Stimulated activated effector memory CD8-positive, alpha-beta T cell treated with anti-CD3 and anti-CD28 coated beads, Interleukin-12 subunit alpha, Interleukin-12 subunit beta, amount 100 ng/mL, for 72 hours (primary cell): ENCODE measurements around the gene TRMT61A.
"Not testable (repeated sequence)": the region's sequence is repeated elsewhere in the genome, so short reads cannot be mapped to it uniquely, and the experiment has no call there.

Experiments
- ATAC-seq: fragments of 150-1000 bp; cut with Tn5 transposase; 2 replicates; pipeline ENCODE4 v1.10.0; 2021
- DNase-seq, 2 donors: peaks; one replicate each; pipeline ENCODE4 v3.0.0; 2021 to 2022; ENCODE audit warnings: low spot score in 2 of 2
- H3K27ac Mint-ChIP-seq: one replicate; pipeline ENCODE4 v1.8.0; 2022; ENCODE audit warnings: mild to moderate bottlenecking, mixed read lengths
- H3K36me3 Mint-ChIP-seq: one replicate; pipeline ENCODE4 v1.8.0; 2022; ENCODE audit warnings: mild to moderate bottlenecking, mixed read lengths
- H3K4me1 Mint-ChIP-seq: one replicate; pipeline ENCODE4 v1.8.0; 2022; ENCODE audit warnings: mixed read lengths
- H3K4me3 Mint-ChIP-seq: one replicate; pipeline ENCODE4 v1.8.0; 2022; ENCODE audit warnings: mild to moderate bottlenecking, mixed read lengths
- H3K9me3 Mint-ChIP-seq: one replicate; pipeline ENCODE4 v1.8.0; 2022; ENCODE audit warnings: mixed read lengths

TRMT61A gene

GRCh38 chr14:103525430-103526246 is 3.4 kb upstream of the TRMT61A start:
- not testable (repeated sequence) for DNase-seq, H3K4me3 Mint-ChIP-seq, H3K27ac Mint-ChIP-seq, ATAC-seq, H3K9me3 Mint-ChIP-seq
- Mint-ChIP-seq H3K4me1 (peaks cover 37% of the 10 kb centered on the region), H3K36me3 (peaks cover 31% of the 10 kb centered on the region)

DNA sequence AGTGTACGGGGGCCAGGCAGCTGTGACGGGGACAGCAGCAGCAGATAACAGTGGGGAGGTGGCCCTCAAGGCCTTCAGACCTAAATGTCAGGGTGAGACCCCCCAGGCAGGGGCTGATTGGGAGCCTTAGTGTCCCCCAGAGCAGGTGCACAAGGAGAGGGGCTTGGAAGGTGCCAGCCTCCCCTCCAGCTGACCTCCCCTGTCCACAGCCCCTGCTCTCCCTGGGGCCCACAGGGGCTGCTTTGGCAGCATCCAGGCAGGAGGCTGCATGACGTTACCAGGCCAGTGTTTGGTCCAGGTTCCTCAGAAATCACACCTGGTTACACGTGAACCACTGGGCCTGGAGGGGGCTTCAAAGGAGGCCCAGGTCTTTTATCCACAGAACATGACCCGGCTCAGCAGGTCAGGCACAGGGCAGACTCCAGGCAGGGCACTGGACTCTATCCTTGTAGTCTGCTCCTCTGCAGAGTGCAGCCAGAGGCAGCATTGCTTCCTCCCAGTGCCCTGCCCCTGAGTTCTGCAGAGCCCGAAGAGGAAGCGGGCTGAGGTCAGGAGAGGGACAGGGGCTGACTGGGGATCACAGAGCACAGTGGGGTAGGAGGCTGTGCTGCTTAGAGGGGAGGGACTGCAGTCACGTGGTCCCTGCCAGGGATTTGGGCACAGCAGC is 2.6 kb upstream of the TRMT61A start:
- DNase-seq, result no peak
- peaks cover 44% of the 10 kb centered on the region for H3K4me1 Mint-ChIP-seq
- peaks cover 35% of the 10 kb centered on the region for H3K36me3 Mint-ChIP-seq
- no peak overlapping the region for H3K27ac Mint-ChIP-seq
- no peak for ATAC-seq
- no peaks in the 10 kb centered on the region for H3K9me3 Mint-ChIP-seq
- no peak overlapping the region for H3K4me3 Mint-ChIP-seq

DNA sequence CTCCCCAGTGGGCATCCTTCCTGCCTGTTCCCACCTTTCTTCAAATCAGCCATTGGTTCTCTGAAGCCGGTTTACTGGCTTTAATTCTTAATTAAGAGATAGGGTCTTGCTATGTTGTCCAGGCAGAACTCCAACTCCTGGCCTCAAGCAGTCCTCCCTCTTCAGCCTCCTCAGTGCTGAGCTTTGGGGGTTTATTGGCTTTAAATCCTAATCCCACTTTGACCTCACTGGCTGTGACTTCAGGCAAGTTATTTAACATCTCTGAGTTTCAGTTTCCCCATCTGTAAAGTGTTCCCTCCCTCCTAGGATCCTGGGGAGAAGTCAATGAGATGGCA is 2.1 kb upstream of the TRMT61A start:
- Mint-ChIP-seq H3K4me1 (peaks cover 49% of the 10 kb centered on the region), H3K27ac (peak overlapping the region; percentile 96), H3K36me3 (peaks cover 40% of the 10 kb centered on the region), H3K4me3 (peak overlapping the region; percentile 91), H3K9me3 (no peaks in the 10 kb centered on the region)
- DNase-seq (no peak), ATAC-seq (no peak)

GRCh38 chr14:103527408-103528145 is 1.4 kb upstream of the TRMT61A start:
- ATAC-seq, result peak; percentile 66
- Mint-ChIP-seq H3K27ac (peak overlapping the region; percentile 96), H3K4me3 (peak overlapping the region; percentile 91), H3K36me3 (peaks cover 42% of the 10 kb centered on the region), H3K4me1 (peaks cover 50% of the 10 kb centered on the region), H3K9me3 (no peaks in the 10 kb centered on the region)
- no peak for DNase-seq

DNA sequence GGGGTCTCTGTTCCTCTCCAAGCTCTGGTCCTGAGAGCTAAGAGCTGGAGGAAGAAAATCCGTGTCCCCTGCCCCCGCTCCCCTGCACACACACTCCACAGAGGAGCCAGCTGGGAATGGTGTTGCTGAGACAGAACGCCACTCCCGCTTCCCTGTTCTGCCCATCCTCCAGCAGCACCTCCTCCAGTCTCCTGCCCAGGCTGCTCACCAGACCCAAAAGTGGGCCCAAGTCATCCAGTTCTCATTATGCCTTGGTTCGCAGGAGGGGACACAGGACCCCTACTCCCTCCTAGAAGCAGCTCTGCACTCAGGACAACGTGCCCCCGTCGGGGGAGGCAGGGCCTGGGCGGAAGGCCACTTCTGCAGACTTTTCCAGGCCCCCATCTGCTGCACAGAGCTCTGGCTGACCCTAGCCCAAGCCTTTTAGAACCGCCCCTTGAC is 830 bp upstream of the TRMT61A start:
- DNase-seq, result no peak

GRCh38 chr14:103529383-103530365 is 678 bp downstream of the TRMT61A start:
- Mint-ChIP-seq H3K36me3 (peaks cover 42% of the 10 kb centered on the region), H3K4me1 (peaks cover 50% of the 10 kb centered on the region), H3K9me3 (no peaks in the 10 kb centered on the region), H3K27ac (peak overlapping the region; percentile 96), H3K4me3 (peak overlapping the region; percentile 91)
- DNase-seq (no peak), ATAC-seq (no peak)

More for the DNA sequence above, 830 bp upstream of the TRMT61A start:
- Mint-ChIP-seq H3K4me3 (peak overlapping the region; percentile 91), H3K9me3 (no peaks in the 10 kb centered on the region), H3K27ac (peak overlapping the region; percentile 96), H3K4me1 (peaks cover 50% of the 10 kb centered on the region), H3K36me3 (peaks cover 42% of the 10 kb centered on the region)
- no peak for ATAC-seq

- Mint-ChIP-seq H3K36me3 (peaks cover 42% of the 10 kb centered on the region), H3K9me3 (no peaks in the 10 kb centered on the region), H3K4me1 (peaks cover 50% of the 10 kb centered on the region), H3K4me3 (peak overlapping the region; percentile 91), H3K27ac (no peak overlapping the region)
- ATAC-seq, result no peak
- DNase-seq, result no peak
These were observed 1.4 kb downstream of the TRMT61A start for GRCh38 chr14:103530390-103530789.

DNA sequence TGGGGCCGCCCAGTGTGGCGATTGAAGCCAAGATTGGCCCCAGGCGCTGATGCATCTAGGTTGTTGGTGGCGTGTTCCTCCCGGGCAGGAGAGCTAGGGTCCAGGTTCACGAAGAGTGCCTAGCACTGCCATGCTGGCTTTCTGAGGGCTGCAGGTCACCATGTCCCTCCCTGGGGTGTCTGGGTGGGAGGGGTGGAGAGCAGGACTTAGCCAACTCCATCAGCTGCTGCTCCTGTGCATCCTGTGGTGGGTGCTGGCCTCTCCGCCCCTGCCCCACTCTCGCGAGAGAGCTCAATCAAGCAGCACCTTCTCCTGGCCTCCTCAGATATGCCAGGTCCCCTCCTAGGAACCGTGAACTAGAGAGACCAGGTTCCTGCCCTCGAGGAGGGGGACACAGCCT is 1.8 kb downstream of the TRMT61A start:
- Mint-ChIP-seq H3K4me1 (peaks cover 50% of the 10 kb centered on the region), H3K36me3 (peaks cover 42% of the 10 kb centered on the region), H3K27ac (peak overlapping the region; percentile 74), H3K4me3 (peak overlapping the region; percentile 91), H3K9me3 (no peaks in the 10 kb centered on the region)
- no peak for ATAC-seq
- DNase-seq, result no peak

- Mint-ChIP-seq H3K4me3 (peak overlapping the region; percentile 91), H3K36me3 (peaks cover 42% of the 10 kb centered on the region), H3K27ac (peak overlapping the region; percentile 74), H3K9me3 (no peaks in the 10 kb centered on the region), H3K4me1 (peaks cover 49% of the 10 kb centered on the region)
- ATAC-seq (no peak), DNase-seq (no peak)
These were observed 2.6 kb downstream of the TRMT61A start for GRCh38 chr14:103531421-103532215.

- Mint-ChIP-seq H3K4me1 (peaks cover 40% of the 10 kb centered on the region), H3K9me3 (no peaks in the 10 kb centered on the region), H3K4me3 (no peak overlapping the region), H3K36me3 (peaks cover 38% of the 10 kb centered on the region), H3K27ac (no peak overlapping the region)
- ATAC-seq (no peak), DNase-seq (no peak)
These were observed 3.5 kb downstream of the TRMT61A start for GRCh38 chr14:103532216-103533136.

- no peaks in the 10 kb centered on the region for H3K9me3 Mint-ChIP-seq
- no peak for ATAC-seq
- peaks cover 33% of the 10 kb centered on the region for H3K36me3 Mint-ChIP-seq
- peaks cover 31% of the 10 kb centered on the region for H3K4me1 Mint-ChIP-seq
- H3K4me3 Mint-ChIP-seq, result no peak overlapping the region
- no peak for DNase-seq
- H3K27ac Mint-ChIP-seq, result no peak overlapping the region
These were observed 4.4 kb downstream of the TRMT61A start for GRCh38 chr14:103533137-103533998.

DNA sequence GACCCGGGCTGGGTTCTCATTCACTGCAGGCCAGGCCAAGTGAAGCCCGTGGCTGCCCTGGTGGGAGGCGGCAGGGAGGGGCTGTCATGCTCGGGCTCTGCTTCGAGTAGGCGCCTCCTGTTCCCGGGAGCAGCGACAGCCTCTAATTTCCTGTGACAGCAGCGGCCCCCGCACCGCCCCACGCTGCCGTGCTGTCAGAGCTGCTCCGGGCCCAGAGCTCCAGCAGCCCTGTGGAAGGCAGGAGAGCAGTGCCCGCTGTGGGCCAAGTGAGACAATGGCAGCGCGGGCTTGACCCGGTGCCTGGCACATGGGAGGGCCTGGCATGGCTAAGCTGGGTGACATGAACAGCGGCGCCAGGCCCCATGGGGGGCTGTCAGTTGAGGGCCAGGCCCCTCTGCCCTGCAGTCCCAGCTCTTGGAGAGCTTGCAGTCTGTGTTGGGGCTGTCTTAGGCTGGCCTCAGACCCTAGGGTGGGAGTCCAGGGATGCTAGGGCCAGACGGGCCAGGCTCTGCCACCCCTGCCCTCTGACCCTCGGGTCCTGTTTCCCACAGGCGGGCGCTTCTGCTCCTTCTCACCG is 5.1 kb downstream of the TRMT61A start:
- no peak for ATAC-seq
- DNase-seq, result no peak
- Mint-ChIP-seq H3K4me3 (no peak overlapping the region), H3K36me3 (peaks cover 26% of the 10 kb centered on the region), H3K4me1 (peaks cover 26% of the 10 kb centered on the region), H3K9me3 (no peaks in the 10 kb centered on the region), H3K27ac (no peak overlapping the region)
